Right cardiac atrium (tissue), 5 donors: Measurements from ENCODE around the gene SRSF7. TPM values are rescaled to one million over a fixed set of nuclear protein-coding genes. Genes with fewer than 3 reads are reported as not detected.
"Not testable (repeated sequence)": the region's sequence is repeated elsewhere in the genome, so short reads cannot be mapped to it uniquely, and the experiment has no call there.

Experiments used
- ATAC-seq, 2 donors: fragments of 200-7000 bp; cut with Tn5 transposase; one replicate each; pipeline versions ENCODE4 v1.8.0 to v1.9.1; 2020; ENCODE audit warnings: moderate library complexity in 2 of 2, mild to moderate bottlenecking in 1 of 2
- DNase-seq, 3 donors: peaks; one replicate each; pipeline ENCODE4 v3.0.0-alpha.2; 2020
- H3K27ac ChIP-seq: one replicate; pipeline ENCODE4 v1.5.1; 2013; ENCODE audit warnings: mild to moderate bottlenecking, low read length, control low read depth, moderate library complexity
- H3K27me3 ChIP-seq: one replicate; pipeline ENCODE4 v1.6.1; 2013; ENCODE audit not compliant: control insufficient read depth, insufficient read depth
- H3K4me1 ChIP-seq: one replicate; pipeline ENCODE4 v1.6.1; 2013; ENCODE audit warnings: low read length; ENCODE audit not compliant: control insufficient read depth, insufficient read depth
- H3K4me3 ChIP-seq: one replicate; pipeline ENCODE4 v1.5.1; 2013; ENCODE audit warnings: low read length, control low read depth
- H3K9me3 ChIP-seq: one replicate; pipeline ENCODE4 v1.6.1; 2013; ENCODE audit warnings: low read length; ENCODE audit not compliant: control insufficient read depth
- WGBS: extraction: QIAGEN DNeasy Blood & Tissue Kit; methylation state at CpG from one replicate; pipeline ENCODE4 v1.1.7; 2013; 5-methylcytosine and 5-hydroxymethylcytosine counted together
- intact Hi-C, 4 donors: fragments of 100-400 bp; cut with DNase I; formaldehyde crosslinking; loops; one replicate each; pipeline versions ENCODE4 v1.11.0 to v1.14.0; 2022 to 2023
- polyA plus RNA-seq: library from polyadenylated mRNA; stranded (reverse); fragments of 200-250 nt; gene quantifications from one replicate; pipeline ENCODE4 v1.2.3, GENCODE V29; 2013
- total RNA-seq, 4 donors: library from RNA; stranded (reverse); fragmentation: NEBNext Ultra II Directional; extraction: Animal tissue kit (Norgen Biotek cat#: 25700); gene quantifications; one replicate each; pipeline ENCODE4 v1.2.1, GENCODE V29; 2021
- donor health status: healthy with polysubstance abuse.
- donor health status: DM: no; HTN: yes; CAD: no.
- donor health status: DM: no; HTN: no; CAD: no.
- donor health status: DM: no; HTN: yes; CAD: no; lungs with severe emphysema.
- donor health status: DM: yes; HTN: yes; CAD: no.

SRSF7 gene
- total and polyA plus RNA-seq, 5 donors = 51.1 to 87.1 (median 61.0) TPM

DNA sequence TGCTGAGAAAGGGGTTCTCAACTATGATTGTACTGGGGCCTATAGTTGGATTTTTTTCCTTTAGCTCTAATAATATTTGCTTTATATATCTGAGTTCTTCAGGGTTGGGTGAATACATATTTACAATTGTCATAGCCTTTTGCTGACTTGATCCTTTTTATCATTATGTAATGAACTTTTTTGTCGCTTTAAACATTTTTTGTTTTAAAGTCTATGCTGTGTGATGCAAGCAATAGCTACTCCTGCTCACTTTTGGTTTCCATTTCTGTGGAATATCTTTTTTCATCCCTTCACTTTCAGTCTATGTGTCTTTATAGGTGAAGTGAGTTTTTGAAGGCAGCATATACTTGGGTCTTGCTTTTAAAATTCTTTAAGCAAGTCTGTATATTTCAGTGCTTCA is 36.2 kb downstream of the SRSF7 start:
- DNase-seq, H3K4me1 ChIP-seq, ATAC-seq, H3K27ac ChIP-seq, intact Hi-C loops, H3K27me3 ChIP-seq, H3K9me3 ChIP-seq, H3K4me3 ChIP-seq: not testable (repeated sequence)
- WGBS = 88% methylated on average over 1 of the region's 1 CpG

DNA sequence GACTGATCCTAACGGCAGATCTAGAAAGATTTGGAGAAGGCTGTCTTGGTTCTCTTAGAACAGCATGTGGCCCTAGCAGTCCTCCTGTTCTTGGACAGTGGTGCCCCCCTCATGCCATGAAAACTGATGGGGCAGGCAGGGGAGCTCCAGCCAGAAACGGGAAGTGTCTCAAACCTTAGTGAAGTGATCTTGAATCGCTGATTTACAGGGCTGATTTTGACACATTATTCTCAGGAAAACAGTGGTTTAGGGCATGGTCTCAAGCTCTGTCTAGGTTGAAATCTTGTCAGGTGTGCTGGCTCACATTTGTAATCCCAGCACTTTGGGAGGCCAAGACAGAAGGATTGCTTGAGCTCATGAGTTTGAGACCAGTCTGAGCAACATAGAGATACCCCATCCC is 37.8 kb downstream of the SRSF7 start:
- 66% methylated on average over 3 of the region's 3 CpGs for WGBS
- peak in 1 of 2 donors; percentile 14 for ATAC-seq
- Histone ChIP-seq H3K4me3 (no peak overlapping the region), H3K27ac (no peak overlapping the region), H3K27me3 (no peaks in the 10 kb centered on the region), H3K9me3 (no peaks in the 10 kb centered on the region), H3K4me1 (no peaks in the 10 kb centered on the region)
- DNase-seq = no peak
- intact Hi-C loops = no loop called here

DNA sequence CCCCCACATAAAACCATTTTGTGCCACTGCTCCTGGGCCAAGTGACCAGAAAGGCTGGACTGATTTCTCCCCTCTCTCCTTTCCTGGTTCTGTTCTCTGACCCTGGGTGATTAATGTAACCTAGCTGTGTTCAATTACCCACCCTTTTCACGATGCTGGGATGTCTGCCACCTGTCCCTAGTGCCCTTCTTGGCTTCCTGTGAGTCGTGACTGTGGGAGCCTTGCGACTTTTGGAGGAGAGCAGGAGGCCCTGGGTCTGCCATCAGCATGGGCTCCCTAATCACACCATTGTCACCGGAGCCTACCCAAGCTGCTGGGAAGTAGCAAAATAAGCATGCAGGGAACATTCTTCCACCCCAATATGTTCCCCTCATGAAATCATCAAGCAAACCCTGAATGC is 38.3 kb downstream of the SRSF7 start:
- Histone ChIP-seq H3K27ac (no peak overlapping the region), H3K4me1 (no peaks in the 10 kb centered on the region), H3K9me3 (no peaks in the 10 kb centered on the region), H3K4me3 (no peak overlapping the region), H3K27me3 (no peaks in the 10 kb centered on the region)
- ATAC-seq (no peak), DNase-seq (no peak)
- 72% methylated on average over 4 of the region's 4 CpGs for WGBS
- intact Hi-C loops = no loop called here

GRCh38 chr2:38712413-38712812 is 38.7 kb downstream of the SRSF7 start:
- intact Hi-C loops = no loop called here
- Histone ChIP-seq H3K4me3 (no peak overlapping the region), H3K4me1 (no peaks in the 10 kb centered on the region), H3K27me3 (no peaks in the 10 kb centered on the region), H3K27ac (no peak overlapping the region), H3K9me3 (no peaks in the 10 kb centered on the region)
- DNase-seq (no peak), ATAC-seq (no peak)
- WGBS = 92% methylated on average over 7 of the region's 7 CpGs

GRCh38 chr2:38711558-38711957 is 39.6 kb downstream of the SRSF7 start:
- ATAC-seq (no peak), DNase-seq (no peak)
- intact Hi-C loops = no loop called here
- Histone ChIP-seq H3K27me3 (no peaks in the 10 kb centered on the region), H3K4me3 (no peak overlapping the region), H3K27ac (no peak overlapping the region), H3K9me3 (no peaks in the 10 kb centered on the region), H3K4me1 (no peaks in the 10 kb centered on the region)

- Histone ChIP-seq H3K27me3 (no peaks in the 10 kb centered on the region), H3K4me1 (no peaks in the 10 kb centered on the region), H3K9me3 (no peaks in the 10 kb centered on the region), H3K4me3 (no peak overlapping the region), H3K27ac (no peak overlapping the region)
- DNase-seq = no peak
- ATAC-seq = no peak
- intact Hi-C loops = no loop called here
- 64% methylated on average over 5 of the region's 5 CpGs for WGBS
These were observed 41.5 kb downstream of the SRSF7 start for GRCh38 chr2:38709567-38710194.

GRCh38 chr2:38708900-38709566 is 42.1 kb downstream of the SRSF7 start:
- intact Hi-C loops = no loop called here
- H3K4me1 ChIP-seq = no peaks in the 10 kb centered on the region
- H3K27ac ChIP-seq = no peak overlapping the region
- 88% methylated on average over 12 of the region's 12 CpGs for WGBS
- no peaks in the 10 kb centered on the region for H3K27me3 ChIP-seq
- H3K4me3 ChIP-seq = no peak overlapping the region
- no peaks in the 10 kb centered on the region for H3K9me3 ChIP-seq
- DNase-seq (no peak), ATAC-seq (no peak)

- DNase-seq, H3K27ac ChIP-seq, H3K4me1 ChIP-seq, H3K27me3 ChIP-seq, H3K9me3 ChIP-seq, intact Hi-C loops, ATAC-seq, H3K4me3 ChIP-seq: not testable (repeated sequence)
- 97% methylated on average over 9 of the region's 9 CpGs for WGBS
These were observed 42.7 kb downstream of the SRSF7 start for GRCh38 chr2:38708491-38708890.

GRCh38 chr2:38706846-38707345 is 44.3 kb downstream of the SRSF7 start:
- intact Hi-C loops = no loop called here
- H3K27me3 ChIP-seq = no peaks in the 10 kb centered on the region
- H3K4me3 ChIP-seq = no peak overlapping the region
- ATAC-seq (no peak), DNase-seq (no peak)
- WGBS = 83% methylated on average over 6 of the region's 6 CpGs
- H3K9me3 ChIP-seq = no peaks in the 10 kb centered on the region
- no peak overlapping the region for H3K27ac ChIP-seq
- no peaks in the 10 kb centered on the region for H3K4me1 ChIP-seq

DNA sequence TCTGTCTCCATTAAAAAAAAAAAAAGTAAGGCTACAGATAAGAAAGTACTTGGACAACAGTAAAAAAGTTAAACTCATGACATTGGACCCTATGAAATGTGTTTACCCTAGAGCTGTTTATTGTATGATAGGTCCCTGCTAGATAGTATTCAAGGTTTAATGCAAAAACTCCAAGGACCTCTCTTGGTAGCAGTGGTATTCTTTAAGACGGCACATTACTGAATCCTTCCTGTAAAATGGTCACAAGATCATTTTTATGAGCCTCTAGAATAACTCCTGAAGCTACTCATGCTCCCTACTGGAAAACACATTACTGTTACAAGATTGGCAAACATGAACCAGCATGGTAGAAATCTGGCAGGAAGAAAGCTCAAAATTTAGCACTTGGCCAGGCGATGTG is 46.5 kb downstream of the SRSF7 start:
- WGBS = 83% methylated on average over 2 of the region's 2 CpGs
- no peak for ATAC-seq

DNA sequence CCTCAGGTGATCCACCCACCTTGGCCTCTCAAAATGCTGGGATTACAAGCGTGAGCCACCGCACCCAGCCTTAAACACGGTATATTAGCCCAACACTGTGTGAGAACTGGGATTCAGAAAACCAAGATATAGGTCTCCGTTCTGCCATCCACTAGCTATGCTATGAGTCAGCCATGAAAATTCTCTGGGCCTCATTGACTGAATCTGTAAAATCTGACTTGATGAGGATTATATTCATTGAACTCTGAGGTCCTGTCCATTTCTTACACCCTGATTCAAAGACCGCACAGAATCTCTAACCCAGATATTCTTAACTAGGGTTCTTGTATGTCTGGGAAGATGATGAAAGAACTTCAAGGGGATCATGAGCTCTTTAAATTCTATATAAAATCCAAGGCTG is 47.8 kb downstream of the SRSF7 start:
- H3K27ac ChIP-seq, intact Hi-C loops, DNase-seq, H3K4me1 ChIP-seq, ATAC-seq, H3K27me3 ChIP-seq, H3K4me3 ChIP-seq, H3K9me3 ChIP-seq: not testable (repeated sequence)
- WGBS = 98% methylated on average over 5 of the region's 5 CpGs

More for the DNA sequence above, 46.5 kb downstream of the SRSF7 start:
- Histone ChIP-seq H3K27ac (no peak overlapping the region), H3K9me3 (no peaks in the 10 kb centered on the region), H3K4me3 (no peak overlapping the region), H3K4me1 (no peaks in the 10 kb centered on the region), H3K27me3 (no peaks in the 10 kb centered on the region)
- intact Hi-C loops = no loop called here
- no peak for DNase-seq
